HL-60 (cell line): ENCODE data around the gene DLEC1.

ENCODE experiments used
- DNase-seq, 2 experiments: peaks; one replicate each; pipeline ENCODE4 v3.0.0-alpha.2; 2010 to 2020; ENCODE audit warnings: low read depth in 1 of 2, low spot score in 1 of 2
- H3K27ac ChIP-seq: fragments of 250-450 bp; sonication (Bioruptor Pico); replicated peaks from 2 replicates; pipeline ENCODE4 v1.5.1; 2020; ENCODE audit warnings: mild to moderate bottlenecking, moderate library complexity
- H3K27me3 ChIP-seq: fragments of 250-450 bp; sonication (Bioruptor Pico); 2 replicates; pipeline ENCODE4 v1.5.1; 2021; ENCODE audit warnings: mild to moderate bottlenecking, moderate library complexity; ENCODE audit not compliant: insufficient read depth, poor library complexity, severe bottlenecking
- H3K4me3 ChIP-seq: replicated peaks from 2 replicates; pipeline ENCODE4 v1.5.1; 2011; ENCODE audit warnings: mild to moderate bottlenecking, control low read depth, low read length; ENCODE audit not compliant: insufficient read depth
- GABPA ChIP-seq: IDR thresholded peaks from 2 replicates; pipeline ENCODE4 v1.6.1; 2012; ENCODE audit warnings: low read depth
- POLR2AphosphoS5 ChIP-seq: IDR thresholded peaks from 2 replicates; pipeline ENCODE4 v1.6.1; 2012; ENCODE audit warnings: low read depth
- SPI1 ChIP-seq: IDR thresholded peaks from 2 replicates; pipeline ENCODE4 v1.6.1; 2012; ENCODE audit warnings: low read depth, mild to moderate bottlenecking, borderline replicate concordance
- TF ChIP-seq, protein P1 (sequence below): IDR thresholded peaks from 2 replicates; pipeline ENCODE4 v1.6.1; 2012; ENCODE audit warnings: low read depth; ENCODE audit not compliant: insufficient replicate concordance
- TF ChIP-seq, protein P2 (sequence below): IDR thresholded peaks from one replicate; pipeline ENCODE4 v1.5.1; 2011; ENCODE audit warnings: low read length, control low read depth, inconsistent platforms; ENCODE audit not compliant: insufficient read depth

Gene DLEC1

DNA sequence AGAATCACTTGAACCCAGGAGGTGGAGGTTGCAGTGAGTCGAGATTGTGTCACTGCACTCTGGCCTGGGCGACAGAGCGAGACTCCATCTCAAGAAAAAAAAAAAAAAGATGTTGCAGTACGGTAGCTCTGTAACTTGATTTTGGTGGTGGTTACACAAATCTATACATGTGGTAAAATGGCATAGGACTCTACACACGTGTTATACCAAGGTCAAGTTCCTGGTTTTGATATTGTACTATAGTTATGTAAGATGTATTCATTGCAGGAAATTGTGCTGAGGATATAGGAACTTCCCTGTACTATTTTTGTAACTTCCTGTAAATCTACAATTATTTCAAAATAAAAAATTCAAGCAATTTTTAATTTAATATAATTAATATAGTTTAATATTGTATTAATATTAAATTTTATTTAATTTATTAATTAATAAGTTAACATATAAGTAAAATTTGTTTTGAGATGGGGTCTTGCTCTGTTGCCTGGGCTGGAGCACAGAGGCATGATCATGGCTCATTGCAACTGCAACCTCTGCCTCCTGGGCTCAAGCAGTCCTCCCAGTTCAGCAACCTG is 109.4 kb downstream of the DLEC1 start:
- peak; percentile 69 to 84 for DNase-seq
- TF ChIP-seq GABPA (no peak), POLR2AphosphoS5 (no peak), SPI1 (no peak)
- TF ChIP-seq, protein P1, sequence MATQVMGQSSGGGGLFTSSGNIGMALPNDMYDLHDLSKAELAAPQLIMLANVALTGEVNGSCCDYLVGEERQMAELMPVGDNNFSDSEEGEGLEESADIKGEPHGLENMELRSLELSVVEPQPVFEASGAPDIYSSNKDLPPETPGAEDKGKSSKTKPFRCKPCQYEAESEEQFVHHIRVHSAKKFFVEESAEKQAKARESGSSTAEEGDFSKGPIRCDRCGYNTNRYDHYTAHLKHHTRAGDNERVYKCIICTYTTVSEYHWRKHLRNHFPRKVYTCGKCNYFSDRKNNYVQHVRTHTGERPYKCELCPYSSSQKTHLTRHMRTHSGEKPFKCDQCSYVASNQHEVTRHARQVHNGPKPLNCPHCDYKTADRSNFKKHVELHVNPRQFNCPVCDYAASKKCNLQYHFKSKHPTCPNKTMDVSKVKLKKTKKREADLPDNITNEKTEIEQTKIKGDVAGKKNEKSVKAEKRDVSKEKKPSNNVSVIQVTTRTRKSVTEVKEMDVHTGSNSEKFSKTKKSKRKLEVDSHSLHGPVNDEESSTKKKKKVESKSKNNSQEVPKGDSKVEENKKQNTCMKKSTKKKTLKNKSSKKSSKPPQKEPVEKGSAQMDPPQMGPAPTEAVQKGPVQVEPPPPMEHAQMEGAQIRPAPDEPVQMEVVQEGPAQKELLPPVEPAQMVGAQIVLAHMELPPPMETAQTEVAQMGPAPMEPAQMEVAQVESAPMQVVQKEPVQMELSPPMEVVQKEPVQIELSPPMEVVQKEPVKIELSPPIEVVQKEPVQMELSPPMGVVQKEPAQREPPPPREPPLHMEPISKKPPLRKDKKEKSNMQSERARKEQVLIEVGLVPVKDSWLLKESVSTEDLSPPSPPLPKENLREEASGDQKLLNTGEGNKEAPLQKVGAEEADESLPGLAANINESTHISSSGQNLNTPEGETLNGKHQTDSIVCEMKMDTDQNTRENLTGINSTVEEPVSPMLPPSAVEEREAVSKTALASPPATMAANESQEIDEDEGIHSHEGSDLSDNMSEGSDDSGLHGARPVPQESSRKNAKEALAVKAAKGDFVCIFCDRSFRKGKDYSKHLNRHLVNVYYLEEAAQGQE = no peak
- TF ChIP-seq, protein P2, sequence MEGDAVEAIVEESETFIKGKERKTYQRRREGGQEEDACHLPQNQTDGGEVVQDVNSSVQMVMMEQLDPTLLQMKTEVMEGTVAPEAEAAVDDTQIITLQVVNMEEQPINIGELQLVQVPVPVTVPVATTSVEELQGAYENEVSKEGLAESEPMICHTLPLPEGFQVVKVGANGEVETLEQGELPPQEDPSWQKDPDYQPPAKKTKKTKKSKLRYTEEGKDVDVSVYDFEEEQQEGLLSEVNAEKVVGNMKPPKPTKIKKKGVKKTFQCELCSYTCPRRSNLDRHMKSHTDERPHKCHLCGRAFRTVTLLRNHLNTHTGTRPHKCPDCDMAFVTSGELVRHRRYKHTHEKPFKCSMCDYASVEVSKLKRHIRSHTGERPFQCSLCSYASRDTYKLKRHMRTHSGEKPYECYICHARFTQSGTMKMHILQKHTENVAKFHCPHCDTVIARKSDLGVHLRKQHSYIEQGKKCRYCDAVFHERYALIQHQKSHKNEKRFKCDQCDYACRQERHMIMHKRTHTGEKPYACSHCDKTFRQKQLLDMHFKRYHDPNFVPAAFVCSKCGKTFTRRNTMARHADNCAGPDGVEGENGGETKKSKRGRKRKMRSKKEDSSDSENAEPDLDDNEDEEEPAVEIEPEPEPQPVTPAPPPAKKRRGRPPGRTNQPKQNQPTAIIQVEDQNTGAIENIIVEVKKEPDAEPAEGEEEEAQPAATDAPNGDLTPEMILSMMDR = no peak
- H3K27me3 ChIP-seq = no peaks in the 10 kb centered on the region
- H3K4me3 ChIP-seq = no peak overlapping the region
- peak overlapping the region; percentile 43; the same call in 1 of the 2 replicates for H3K27ac ChIP-seq

DNA sequence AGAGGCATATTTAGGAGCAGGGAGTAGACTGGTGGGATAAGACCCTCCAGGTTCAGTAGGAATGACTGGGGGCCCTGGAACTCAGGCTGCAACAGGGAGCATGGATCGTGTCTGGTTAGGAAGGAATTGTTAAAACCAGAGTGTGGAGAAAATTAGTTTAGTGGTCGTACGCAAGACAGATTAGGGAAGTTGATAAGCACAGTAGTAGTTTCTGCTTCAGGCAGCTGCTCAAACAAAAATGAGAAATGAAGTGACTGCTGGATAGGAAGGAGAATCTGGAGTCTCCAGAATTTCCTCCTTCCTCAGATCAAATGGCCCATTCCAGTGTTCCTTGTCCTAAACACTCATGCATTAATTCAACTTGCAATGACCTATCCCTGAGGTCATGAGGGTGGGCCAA is 110.7 kb downstream of the DLEC1 start:
- TF ChIP-seq, protein P1 = no peak
- peak; percentile 21; the same call in 1 of the 2 replicates for TF ChIP-seq SPI1
- Histone ChIP-seq H3K27ac (peak overlapping the region; percentile 59), H3K4me3 (no peak overlapping the region), H3K27me3 (no peaks in the 10 kb centered on the region)
- DNase-seq = peak in 1 of 2 experiments; percentile 54

DNA sequence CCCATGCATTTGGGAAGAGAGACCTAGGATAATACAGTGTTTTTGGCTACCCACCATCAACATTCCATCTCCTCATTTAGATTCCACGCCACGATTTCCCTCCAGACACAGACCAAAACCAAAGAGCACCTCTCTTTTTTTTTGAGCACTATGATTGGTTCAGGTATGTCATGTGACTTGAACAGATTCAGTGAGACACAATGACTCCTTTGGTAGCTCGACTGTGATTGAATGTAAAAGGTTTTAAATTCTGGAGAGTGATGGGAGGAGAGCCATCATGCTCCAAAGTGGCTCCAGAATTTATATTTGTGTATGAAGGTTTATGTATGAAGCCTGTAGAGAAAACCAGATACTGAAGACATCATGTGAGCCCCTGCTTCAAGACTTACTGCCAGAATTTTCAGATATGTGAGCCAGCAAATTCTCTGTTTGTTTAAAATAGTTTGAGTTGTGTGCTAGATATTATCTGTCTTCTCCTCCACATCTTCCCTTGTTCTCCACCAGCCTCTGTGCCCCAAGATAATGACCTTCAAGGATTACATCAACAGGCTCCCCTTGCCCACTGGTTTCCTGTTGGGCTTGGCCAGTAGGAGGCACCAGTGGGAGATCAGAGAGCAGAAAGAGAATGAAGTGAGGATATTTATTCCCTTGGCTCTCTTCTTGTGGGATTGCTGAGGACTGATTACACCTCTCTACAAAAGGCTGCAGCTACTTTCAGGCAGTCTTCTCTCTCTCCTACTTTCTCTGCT is 111.9 kb downstream of the DLEC1 start:
- Histone ChIP-seq H3K27me3 (no peaks in the 10 kb centered on the region), H3K27ac (peak overlapping the region; percentile 26), H3K4me3 (no peak overlapping the region)
- no peak for DNase-seq
- TF ChIP-seq, protein P1 = no peak
- TF ChIP-seq GABPA (no peak), POLR2AphosphoS5 (no peak), SPI1 (no peak)
- TF ChIP-seq, protein P2 = no peak
